Adipocyte (in vitro differentiated cells): ENCODE measurements around the gene SORCS2.

ENCODE experiments used
- DNase-seq: peaks from one replicate; pipeline ENCODE4 v3.0.0-alpha.2; 2015; ENCODE audit warnings: low read depth
- H3K27me3 ChIP-seq: replicated peaks from 2 replicates; pipeline ENCODE4 v1.7.0; 2013; ENCODE audit warnings: mild to moderate bottlenecking, low read length, moderate library complexity; ENCODE audit not compliant: control insufficient read depth, insufficient read depth
- H3K36me3 ChIP-seq: 2 replicates; pipeline ENCODE4 v1.7.0; 2013; ENCODE audit warnings: low read length, mild to moderate bottlenecking, moderate library complexity; ENCODE audit not compliant: control insufficient read depth, insufficient read depth, severe bottlenecking
- H3K4me1 ChIP-seq: 2 replicates; pipeline ENCODE4 v1.7.0; 2013; ENCODE audit warnings: mild to moderate bottlenecking, low read length, moderate library complexity; ENCODE audit not compliant: control insufficient read depth, insufficient read depth
- H3K4me3 ChIP-seq: 2 replicates; pipeline ENCODE4 v1.7.0; 2013; ENCODE audit warnings: mild to moderate bottlenecking, low read length, moderate library complexity
- H3K9ac ChIP-seq: 2 replicates; pipeline ENCODE4 v1.7.0; 2013; ENCODE audit warnings: mild to moderate bottlenecking, low read length, moderate library complexity
- H3K9me3 ChIP-seq: 2 replicates; pipeline ENCODE4 v1.7.0; 2013; ENCODE audit warnings: mild to moderate bottlenecking, low read length, moderate library complexity; ENCODE audit not compliant: control insufficient read depth

The SORCS2 gene

GRCh38 chr4:7228734-7229133, 36.4 kb downstream of the SORCS2 start:
- peaks cover 10% of the 10 kb centered on the region for H3K9me3 ChIP-seq
- H3K9ac ChIP-seq = no peak overlapping the region
- H3K36me3 ChIP-seq = no peaks in the 10 kb centered on the region
- no peak for DNase-seq
- peaks cover 10% of the 10 kb centered on the region for H3K4me1 ChIP-seq
- no peak overlapping the region for H3K4me3 ChIP-seq
- H3K27me3 ChIP-seq = peaks cover 19% of the 10 kb centered on the region

- Histone ChIP-seq H3K9me3 (peaks cover 10% of the 10 kb centered on the region), H3K36me3 (no peaks in the 10 kb centered on the region), H3K4me1 (peaks cover 7% of the 10 kb centered on the region), H3K9ac (no peak overlapping the region), H3K4me3 (no peak overlapping the region), H3K27me3 (peaks cover 21% of the 10 kb centered on the region)
- no peak for DNase-seq
These were observed 39.8 kb downstream of the SORCS2 start for GRCh38 chr4:7232061-7232650.

- no peak for DNase-seq
- Histone ChIP-seq H3K36me3 (no peaks in the 10 kb centered on the region), H3K27me3 (peaks cover 21% of the 10 kb centered on the region), H3K9ac (no peak overlapping the region), H3K9me3 (peaks cover 10% of the 10 kb centered on the region), H3K4me3 (no peak overlapping the region), H3K4me1 (peaks cover 7% of the 10 kb centered on the region)
These were observed 40.8 kb downstream of the SORCS2 start for GRCh38 chr4:7233006-7233580.

- H3K9ac ChIP-seq = no peak overlapping the region
- no peak for DNase-seq
- no peaks in the 10 kb centered on the region for H3K36me3 ChIP-seq
- H3K4me3 ChIP-seq = no peak overlapping the region
- peaks cover 21% of the 10 kb centered on the region for H3K27me3 ChIP-seq
- H3K9me3 ChIP-seq = peaks cover 13% of the 10 kb centered on the region
- peaks cover 7% of the 10 kb centered on the region for H3K4me1 ChIP-seq
These were observed 41.3 kb downstream of the SORCS2 start for GRCh38 chr4:7233601-7234000.

- Histone ChIP-seq H3K27me3 (peaks cover 20% of the 10 kb centered on the region), H3K4me3 (no peak overlapping the region), H3K36me3 (no peaks in the 10 kb centered on the region), H3K9ac (no peak overlapping the region), H3K4me1 (peaks cover 5% of the 10 kb centered on the region), H3K9me3 (peaks cover 16% of the 10 kb centered on the region)
- no peak for DNase-seq
These were observed 42.2 kb downstream of the SORCS2 start for GRCh38 chr4:7234355-7235029.

- peaks cover 4% of the 10 kb centered on the region for H3K4me1 ChIP-seq
- peaks cover 16% of the 10 kb centered on the region for H3K9me3 ChIP-seq
- H3K4me3 ChIP-seq = no peak overlapping the region
- H3K9ac ChIP-seq = no peak overlapping the region
- no peaks in the 10 kb centered on the region for H3K36me3 ChIP-seq
- H3K27me3 ChIP-seq = peaks cover 17% of the 10 kb centered on the region
- DNase-seq = no peak
These were observed 42.7 kb downstream of the SORCS2 start for GRCh38 chr4:7235030-7235380.

GRCh38 chr4:7236847-7237246, 44.5 kb downstream of the SORCS2 start:
- Histone ChIP-seq H3K4me3 (no peak overlapping the region), H3K27me3 (peaks cover 8% of the 10 kb centered on the region), H3K9ac (peak overlapping the region; percentile 26), H3K9me3 (peaks cover 6% of the 10 kb centered on the region), H3K4me1 (peaks cover 4% of the 10 kb centered on the region), H3K36me3 (no peaks in the 10 kb centered on the region)
- DNase-seq = peak; percentile 45

- no peaks in the 10 kb centered on the region for H3K36me3 ChIP-seq
These were observed 45.5 kb downstream of the SORCS2 start for GRCh38 chr4:7237873-7238272.

GRCh38 chr4:7238300-7238960, 46.1 kb downstream of the SORCS2 start:
- H3K9me3 ChIP-seq = peaks cover 6% of the 10 kb centered on the region
- no peaks in the 10 kb centered on the region for H3K36me3 ChIP-seq
- no peak overlapping the region for H3K4me3 ChIP-seq
- H3K27me3 ChIP-seq = peaks cover 5% of the 10 kb centered on the region
- DNase-seq = no peak
- no peak overlapping the region for H3K9ac ChIP-seq
- H3K4me1 ChIP-seq = peaks cover 4% of the 10 kb centered on the region

More at GRCh38 chr4:7237873-7238272, 45.5 kb downstream of the SORCS2 start:
- H3K4me1 ChIP-seq = peaks cover 4% of the 10 kb centered on the region
- peaks cover 8% of the 10 kb centered on the region for H3K27me3 ChIP-seq
- DNase-seq = peak; percentile 30
- H3K9me3 ChIP-seq = peaks cover 6% of the 10 kb centered on the region
- no peak overlapping the region for H3K4me3 ChIP-seq
- no peak overlapping the region for H3K9ac ChIP-seq

- no peaks in the 10 kb centered on the region for H3K36me3 ChIP-seq
- DNase-seq = no peak
- H3K4me1 ChIP-seq = peaks cover 4% of the 10 kb centered on the region
- H3K27me3 ChIP-seq = peaks cover 4% of the 10 kb centered on the region
- H3K9me3 ChIP-seq = peaks cover 6% of the 10 kb centered on the region
- no peak overlapping the region for H3K4me3 ChIP-seq
- no peak overlapping the region for H3K9ac ChIP-seq
These were observed 46.9 kb downstream of the SORCS2 start for GRCh38 chr4:7239101-7239820.

- Histone ChIP-seq H3K27me3 (peaks cover under 1% of the 10 kb centered on the region), H3K9ac (no peak overlapping the region)
These were observed 47.5 kb downstream of the SORCS2 start for GRCh38 chr4:7239844-7240243.

More at GRCh38 chr4:7239844-7240243, 47.5 kb downstream of the SORCS2 start:
- H3K9me3 ChIP-seq = peaks cover 6% of the 10 kb centered on the region
- H3K36me3 ChIP-seq = no peaks in the 10 kb centered on the region
- H3K4me3 ChIP-seq = no peak overlapping the region
- peaks cover 4% of the 10 kb centered on the region for H3K4me1 ChIP-seq
- no peak for DNase-seq
